GM19099 (cell line): ENCODE results near the gene SPG21.

Experiments
- POLR2A ChIP-seq: IDR thresholded peaks from 3 replicates; pipeline ENCODE4 v1.6.1; 2011; ENCODE audit warnings: low read depth; ENCODE audit not compliant: insufficient read length; ENCODE audit errors: extremely low read depth

Gene SPG21, protein sequence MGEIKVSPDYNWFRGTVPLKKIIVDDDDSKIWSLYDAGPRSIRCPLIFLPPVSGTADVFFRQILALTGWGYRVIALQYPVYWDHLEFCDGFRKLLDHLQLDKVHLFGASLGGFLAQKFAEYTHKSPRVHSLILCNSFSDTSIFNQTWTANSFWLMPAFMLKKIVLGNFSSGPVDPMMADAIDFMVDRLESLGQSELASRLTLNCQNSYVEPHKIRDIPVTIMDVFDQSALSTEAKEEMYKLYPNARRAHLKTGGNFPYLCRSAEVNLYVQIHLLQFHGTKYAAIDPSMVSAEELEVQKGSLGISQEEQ

DNA sequence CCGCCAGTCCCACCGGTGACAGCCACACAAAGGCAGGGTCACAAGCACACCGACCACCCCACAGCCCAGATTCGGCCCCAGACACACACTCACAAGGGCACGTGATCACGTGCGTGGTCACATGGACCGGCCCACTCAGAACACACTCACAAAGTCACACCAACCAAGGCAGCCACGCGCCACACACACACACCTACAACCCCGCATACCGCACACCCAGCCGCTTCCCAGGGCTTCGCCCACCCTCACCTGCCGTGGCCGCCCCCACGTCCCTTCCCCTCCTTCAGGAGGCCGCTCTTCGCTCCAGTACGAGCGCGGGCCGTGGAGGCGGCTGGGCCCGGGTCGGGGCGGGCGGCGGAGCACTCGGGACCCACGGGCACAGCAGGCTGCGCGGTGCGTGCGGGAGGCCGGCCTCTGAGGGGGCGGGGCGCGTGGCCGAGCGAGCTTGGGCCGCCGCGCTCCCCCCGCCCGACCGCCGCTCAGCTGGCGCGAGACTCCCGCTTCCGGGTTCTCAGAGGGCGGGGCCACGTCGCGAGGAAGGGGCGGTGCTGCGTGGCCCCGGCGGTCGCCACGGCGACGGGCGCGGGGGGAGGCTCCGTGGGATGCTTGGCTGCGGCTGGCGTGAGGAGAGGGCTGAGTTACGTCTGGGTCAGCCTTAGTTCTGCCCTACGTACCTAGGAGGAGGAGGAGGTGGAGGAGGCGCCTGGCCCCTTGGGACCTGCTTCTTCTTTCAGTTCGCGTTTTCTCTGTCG is at the start of gene SPG21:
Gene SPG21, minus strand, starts transcription at position 499 of the 752 bp plus-strand sequence. CDS start 6,345 bp downstream, outside the sequence.
- TF ChIP-seq POLR2A: peak; percentile 69

- TF ChIP-seq POLR2A: no peak
Observed at GRCh38 chr15:65038836-65039235, 49.1 kb upstream of the SPG21 start.

GRCh38 chr15:65038428-65038827 is 48.7 kb upstream of the SPG21 start:
- TF ChIP-seq POLR2A: no peak

- no peak for TF ChIP-seq POLR2A
Observed at GRCh38 chr15:65037309-65037708, 47.6 kb upstream of the SPG21 start.

- no peak for TF ChIP-seq POLR2A
Observed at GRCh38 chr15:65034719-65035118, 45.0 kb upstream of the SPG21 start.

GRCh38 chr15:65033659-65034269 is 44.0 kb upstream of the SPG21 start:
- TF ChIP-seq POLR2A: no peak

- no peak for TF ChIP-seq POLR2A
Observed at GRCh38 chr15:65032801-65033537, 43.3 kb upstream of the SPG21 start.

DNA sequence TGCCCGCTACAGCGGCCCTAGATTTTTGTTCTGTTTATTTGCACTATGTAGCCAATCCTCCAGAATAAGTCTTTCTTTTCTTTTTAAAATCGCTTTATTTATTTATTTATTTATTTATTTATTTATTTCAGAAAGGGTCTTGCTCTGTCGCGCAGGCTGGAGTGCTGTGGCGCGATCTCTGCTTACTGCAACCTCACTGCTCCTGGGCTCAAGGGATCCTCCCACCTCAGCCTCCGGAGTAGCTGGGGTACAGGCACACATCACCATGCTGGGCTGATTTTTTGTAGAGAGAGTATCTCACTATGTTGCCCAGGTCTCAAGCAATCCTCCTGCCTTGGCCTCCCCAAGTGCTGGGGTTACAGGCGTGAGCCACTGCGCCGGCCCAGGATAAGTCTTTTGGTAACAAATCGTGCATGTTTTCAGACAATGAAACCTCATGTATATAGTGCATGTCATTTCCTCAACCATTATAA is 40.1 kb upstream of the SPG21 start:
- no peak for TF ChIP-seq POLR2A

DNA sequence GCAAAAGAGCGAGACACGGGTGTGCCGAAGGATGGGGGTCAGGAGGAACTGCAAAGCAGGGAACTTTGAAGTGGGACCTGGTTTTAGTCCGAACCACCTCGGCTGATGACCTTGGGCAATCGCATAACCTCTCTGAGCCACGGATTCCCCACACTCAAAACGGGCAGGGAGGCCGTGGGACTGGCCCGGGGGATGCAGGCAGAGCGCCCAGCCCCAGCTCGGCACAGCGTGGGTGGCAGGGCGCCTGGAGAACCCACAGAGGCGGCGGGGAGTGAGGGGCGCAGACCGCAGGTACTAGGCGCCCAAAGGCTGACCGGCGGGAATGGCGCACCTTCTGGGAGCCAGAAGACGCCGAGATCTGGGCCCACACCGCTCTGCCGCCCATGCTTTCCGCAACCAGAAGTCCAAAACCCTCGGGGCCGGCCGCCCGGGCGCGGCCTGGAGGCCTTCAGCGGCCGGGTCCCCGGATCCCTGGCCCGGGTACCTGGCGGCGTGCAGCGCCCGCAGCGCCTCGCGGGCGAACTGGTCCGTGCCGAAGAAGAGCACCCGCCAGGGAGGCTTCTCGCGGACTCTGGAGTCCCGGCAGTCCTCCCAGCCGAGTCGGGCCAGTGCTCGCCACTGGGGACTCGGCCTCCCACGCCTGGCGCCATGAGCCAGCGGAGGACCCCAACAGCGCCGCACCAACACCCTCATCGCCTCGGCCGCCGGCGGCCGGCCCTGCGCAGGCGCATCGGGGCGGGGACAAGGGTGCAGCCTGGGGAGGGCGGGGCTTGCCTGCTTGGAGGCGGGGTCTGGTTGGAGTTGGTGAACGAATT is 39.4 kb upstream of the SPG21 start, which contains the start of gene MTFMT:
Gene MTFMT, minus strand, starts transcription at position 719 of the 815 bp plus-strand sequence. Its CDS starts 26 bp downstream, at position 693.
- TF ChIP-seq POLR2A: peak; percentile 90

DNA sequence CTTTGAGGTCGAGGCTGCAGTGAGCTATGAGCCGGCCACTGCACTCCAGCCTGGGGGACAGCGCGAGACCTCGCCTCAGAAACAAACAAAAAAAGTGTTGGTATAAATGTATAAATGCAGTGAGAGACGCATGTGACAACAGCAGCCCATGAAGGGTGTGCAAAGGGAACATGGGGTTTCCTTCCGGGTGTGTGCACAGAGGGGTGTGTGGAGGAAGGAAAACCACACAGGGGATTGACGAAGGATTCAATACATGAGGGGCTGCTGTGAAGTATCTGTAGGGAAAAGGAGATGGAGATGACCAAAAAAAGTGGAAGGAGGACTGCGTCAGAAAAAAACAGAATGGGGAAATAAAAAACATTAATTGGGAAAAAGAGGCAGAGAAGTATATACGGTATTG is 38.6 kb upstream of the SPG21 start:
- no peak for TF ChIP-seq POLR2A

GRCh38 chr15:65027593-65027992 is 37.9 kb upstream of the SPG21 start:
- TF ChIP-seq POLR2A: no peak

DNA sequence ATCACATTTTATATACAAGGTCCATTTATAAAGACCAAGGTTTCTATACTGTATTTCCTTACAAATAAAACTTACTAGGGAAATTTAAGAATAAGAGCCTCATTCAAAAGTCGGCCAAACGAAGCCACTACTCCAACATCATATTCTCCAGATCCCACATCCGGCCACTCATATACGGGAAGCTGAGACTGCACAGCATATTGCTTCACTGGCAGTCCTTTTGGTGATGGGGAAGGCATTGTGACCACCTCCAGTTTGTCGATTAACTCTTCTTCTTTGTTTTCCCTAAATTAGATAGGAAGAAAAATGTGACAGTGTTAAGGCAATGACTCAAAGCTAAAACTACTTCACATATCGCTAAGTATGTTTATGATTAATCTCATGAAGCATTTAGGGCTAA is 37.0 kb upstream of the SPG21 start:
- no peak for TF ChIP-seq POLR2A

DNA sequence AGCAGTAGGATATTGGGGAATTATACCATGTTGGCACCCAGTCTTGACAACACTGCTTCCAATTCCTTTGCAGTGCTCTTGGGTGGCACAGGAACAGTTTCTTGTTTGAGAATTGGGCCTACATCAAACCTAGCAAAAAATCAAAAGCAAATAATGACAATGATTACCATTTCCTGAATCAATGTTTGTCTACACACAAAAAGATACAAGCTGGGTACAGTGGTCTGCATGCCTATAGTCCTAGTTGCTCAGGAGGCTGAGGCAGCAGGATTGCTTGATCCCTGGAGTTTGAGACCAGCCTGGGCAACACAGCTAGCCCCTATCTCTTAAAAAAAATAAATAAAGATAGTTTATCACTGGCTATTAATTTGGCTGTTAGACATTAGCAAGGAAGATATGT is 31.8 kb upstream of the SPG21 start:
- TF ChIP-seq POLR2A: no peak

GRCh38 chr15:65020419-65020818 is 30.7 kb upstream of the SPG21 start:
- TF ChIP-seq POLR2A: no peak
